Skeletal muscle tissue (tissue), 4 donors: ENCODE measurements around the gene RHBDD2. TPM values are rescaled to one million over a fixed set of nuclear protein-coding genes. Genes with fewer than 3 reads are reported as not detected.
"Not testable (repeated sequence)": the region's sequence is repeated elsewhere in the genome, so short reads cannot be mapped to it uniquely, and the experiment has no call there.

Experiments used
- H3K27ac ChIP-seq: one replicate; pipeline ENCODE4 v1.7.0; 2013; ENCODE audit warnings: mild to moderate bottlenecking, low read depth, low read length, inconsistent platforms
- H3K27me3 ChIP-seq, 3 donors: one replicate each; pipeline ENCODE4 v1.7.0; 2013; ENCODE audit warnings: low read length in 3 of 3; ENCODE audit not compliant: control insufficient read depth in 3 of 3, insufficient read depth in 3 of 3
- H3K36me3 ChIP-seq, 3 donors: one replicate each; pipeline ENCODE4 v1.7.0; 2013; ENCODE audit warnings: low read length in 3 of 3; ENCODE audit not compliant: control insufficient read depth in 3 of 3, insufficient read depth in 3 of 3
- H3K4me1 ChIP-seq, 3 donors: one replicate each; pipeline ENCODE4 v1.7.0; 2013; ENCODE audit warnings: low read length in 3 of 3, mild to moderate bottlenecking in 3 of 3; ENCODE audit not compliant: control insufficient read depth in 3 of 3, insufficient read depth in 3 of 3
- H3K4me3 ChIP-seq, 3 donors: one replicate each; pipeline ENCODE4 v1.7.0; 2013; ENCODE audit warnings: low read length in 3 of 3
- H3K9ac ChIP-seq, 3 donors: one replicate each; pipeline ENCODE4 v1.7.0; 2013; ENCODE audit warnings: low read length in 3 of 3, mild to moderate bottlenecking in 3 of 3, moderate library complexity in 2 of 3, low read depth in 1 of 3
- H3K9me3 ChIP-seq, 3 donors: one replicate each; pipeline ENCODE4 v1.7.0; 2013; ENCODE audit warnings: low read length in 3 of 3; ENCODE audit not compliant: control insufficient read depth in 3 of 3
- total RNA-seq: library from RNA; depleted of rRNA; stranded (reverse); fragments of >200 nt; gene quantifications from one replicate; pipeline ENCODE4 v1.2.3, GENCODE V29; 2014
- donor health status: Osteomylitis.

RHBDD2 gene
- total RNA-seq: 7.8 TPM

DNA sequence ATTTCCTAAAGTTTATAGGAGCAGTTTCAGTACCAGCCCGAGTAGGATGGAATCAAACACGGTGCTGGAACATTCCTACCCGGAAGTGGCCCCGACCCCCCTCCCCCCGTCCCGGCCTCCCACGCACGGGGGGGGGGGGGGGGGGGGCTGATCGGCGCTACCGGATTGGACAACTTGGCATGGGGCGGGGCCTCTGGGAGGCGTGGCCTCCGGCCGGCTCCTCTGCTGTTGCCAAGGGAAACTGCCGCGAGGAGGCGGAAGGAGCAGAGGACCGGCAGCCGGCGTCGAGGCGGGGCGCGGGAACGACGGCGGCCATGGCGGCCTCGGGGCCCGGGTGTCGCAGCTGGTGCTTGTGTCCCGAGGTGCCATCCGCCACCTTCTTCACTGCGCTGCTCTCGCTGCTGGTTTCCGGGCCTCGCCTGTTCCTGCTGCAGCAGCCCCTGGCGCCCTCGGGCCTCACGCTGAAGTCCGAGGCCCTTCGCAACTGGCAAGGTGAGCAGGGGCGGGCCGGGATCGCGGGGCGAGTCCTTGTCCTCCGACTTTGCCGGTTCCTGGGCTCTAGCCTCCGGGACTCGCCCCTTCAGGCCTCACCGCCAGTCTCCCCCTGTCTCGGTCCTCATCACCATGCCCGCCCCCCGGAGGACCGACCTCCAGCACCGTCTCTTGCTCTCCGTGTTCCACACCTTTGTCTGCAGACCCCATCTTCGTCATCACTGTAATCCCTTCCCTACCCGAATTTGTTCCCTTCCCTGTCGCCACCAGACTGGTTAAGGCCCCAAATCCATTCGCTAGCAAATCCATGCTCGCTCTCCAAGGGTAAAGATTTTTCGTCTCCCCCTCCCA lies at the start of gene RHBDD2:
Gene RHBDD2, plus strand, starts transcription at position 266 of the 843 bp plus-strand sequence. Its CDS starts 49 bp downstream, at position 315.
- Histone ChIP-seq H3K4me3 (peak within 1 kb of the TSS; percentile 88 to 92 (median 91)), H3K9ac (peak within 1 kb of the TSS; percentile 71 to 84 (median 83)), H3K4me1 (peaks cover 13 to 19% (median 15%) of the 10 kb centered on the region in 3 donors)

DNA sequence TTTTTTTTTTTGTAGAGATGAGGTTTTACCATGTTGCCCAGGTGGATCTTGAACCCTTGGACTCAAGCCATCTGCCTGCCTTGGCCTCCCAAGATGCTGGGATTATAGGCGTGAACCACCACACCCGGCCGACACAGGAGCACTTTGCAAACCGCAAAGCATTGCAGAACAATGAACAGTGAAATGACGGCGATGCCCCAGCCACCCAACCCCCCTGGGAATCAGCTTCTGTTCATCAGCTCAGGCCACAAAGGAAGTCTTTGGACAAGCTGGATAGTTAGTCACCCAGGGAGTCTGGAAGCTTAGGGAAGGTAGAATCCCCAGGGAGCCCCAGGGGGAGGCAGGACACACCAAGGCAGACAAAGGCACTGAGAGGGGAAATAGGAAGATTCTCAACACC lies 49.2 kb upstream of the RHBDD2 start:
- not testable (repeated sequence) for H3K9me3 ChIP-seq, H3K27me3 ChIP-seq, H3K4me1 ChIP-seq, H3K27ac ChIP-seq, H3K36me3 ChIP-seq, H3K4me3 ChIP-seq, H3K9ac ChIP-seq

More for the DNA sequence above, at the start of gene RHBDD2:
- Histone ChIP-seq H3K9me3 (no peaks in the 10 kb centered on the region), H3K27me3 (no peaks in the 10 kb centered on the region), H3K36me3 (peaks cover 13 to 23% (median 20%) of the 10 kb centered on the region in 3 donors), H3K27ac (peak within 1 kb of the TSS; percentile 36)

DNA sequence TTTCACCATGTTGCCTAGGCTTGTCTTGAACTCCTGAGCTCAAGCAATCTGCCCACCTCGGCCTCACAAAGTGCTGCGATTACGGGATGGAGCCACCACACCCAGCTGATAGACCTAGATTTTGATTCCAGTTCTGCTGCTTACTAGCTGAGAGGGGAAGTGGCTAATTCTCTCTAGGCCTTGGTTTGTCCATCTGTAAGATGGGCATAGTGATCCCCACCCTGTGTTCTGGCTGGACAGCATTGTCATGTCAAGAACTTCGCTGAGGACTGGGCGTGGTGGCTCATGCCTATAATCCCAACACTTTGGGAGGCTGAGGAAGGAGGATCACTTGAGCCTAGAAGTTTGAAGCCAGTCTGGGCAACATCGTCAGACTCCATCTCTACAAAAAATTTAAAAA lies 47.9 kb upstream of the RHBDD2 start:
- Histone ChIP-seq H3K9me3 (no peaks in the 10 kb centered on the region), H3K4me3 (no peak overlapping the region), H3K4me1 (no peaks in the 10 kb centered on the region), H3K27ac (no peak overlapping the region), H3K36me3 (no peaks in the 10 kb centered on the region), H3K27me3 (peaks cover 0 to 9% (median 3%) of the 10 kb centered on the region in 3 donors), H3K9ac (no peak overlapping the region)

DNA sequence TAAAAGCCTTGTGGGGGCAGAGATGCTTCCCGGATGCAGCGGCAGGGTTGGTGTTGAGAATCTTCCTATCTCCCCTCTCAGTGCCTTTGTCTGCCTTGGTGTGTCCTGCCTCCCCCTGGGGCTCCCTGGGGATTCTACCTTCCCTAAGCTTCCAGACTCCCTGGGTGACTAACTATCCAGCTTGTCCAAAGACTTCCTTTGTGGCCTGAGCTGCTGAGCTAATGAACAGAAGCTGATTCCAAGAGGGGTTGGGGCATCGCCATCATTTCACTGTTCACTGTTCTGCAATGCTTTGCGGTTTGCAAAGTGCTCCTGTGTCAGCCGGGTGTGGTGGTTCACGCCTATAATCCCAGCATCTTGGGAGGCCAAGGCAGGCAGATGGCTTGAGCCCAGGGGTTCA lies 45.2 kb upstream of the RHBDD2 start:
- not testable (repeated sequence) for H3K27ac ChIP-seq, H3K9ac ChIP-seq, H3K27me3 ChIP-seq, H3K9me3 ChIP-seq, H3K4me1 ChIP-seq, H3K4me3 ChIP-seq, H3K36me3 ChIP-seq

DNA sequence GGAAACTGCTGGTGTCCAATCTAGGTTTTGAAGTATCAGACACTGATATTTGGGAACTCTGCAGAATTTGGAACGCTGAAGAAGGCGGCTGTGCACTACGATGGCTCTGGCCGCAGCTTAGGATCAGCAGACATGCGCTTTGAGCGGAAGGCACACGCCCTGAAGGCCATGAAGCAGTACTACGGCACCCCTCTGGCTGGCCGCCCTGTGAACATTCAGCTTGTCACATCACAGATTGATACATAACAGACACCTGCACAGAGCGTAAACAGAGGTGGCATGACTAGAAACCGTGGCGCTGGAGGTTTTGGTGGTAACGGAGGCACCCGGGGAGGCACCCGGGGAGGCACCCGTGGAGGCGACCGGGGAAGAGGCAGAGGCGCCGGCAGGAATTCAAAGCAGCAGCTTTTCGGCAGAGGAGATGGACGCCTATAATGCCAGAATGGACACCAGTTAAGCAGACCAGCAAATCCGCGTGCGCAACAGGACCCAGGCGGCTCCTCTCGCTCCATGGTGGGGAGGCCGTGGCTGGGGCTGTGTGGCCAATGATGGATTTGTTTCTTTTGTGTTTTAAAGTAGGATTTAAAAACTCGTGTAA lies 43.0 kb upstream of the RHBDD2 start:
- H3K27ac ChIP-seq: no peak overlapping the region
- H3K27me3 ChIP-seq: peaks cover 0 to 6% (median 3%) of the 10 kb centered on the region in 3 donors
- no peaks in the 10 kb centered on the region for H3K9me3 ChIP-seq
- no peaks in the 10 kb centered on the region for H3K36me3 ChIP-seq
- no peak overlapping the region for H3K4me3 ChIP-seq
- no peak overlapping the region for H3K9ac ChIP-seq
- no peaks in the 10 kb centered on the region for H3K4me1 ChIP-seq

DNA sequence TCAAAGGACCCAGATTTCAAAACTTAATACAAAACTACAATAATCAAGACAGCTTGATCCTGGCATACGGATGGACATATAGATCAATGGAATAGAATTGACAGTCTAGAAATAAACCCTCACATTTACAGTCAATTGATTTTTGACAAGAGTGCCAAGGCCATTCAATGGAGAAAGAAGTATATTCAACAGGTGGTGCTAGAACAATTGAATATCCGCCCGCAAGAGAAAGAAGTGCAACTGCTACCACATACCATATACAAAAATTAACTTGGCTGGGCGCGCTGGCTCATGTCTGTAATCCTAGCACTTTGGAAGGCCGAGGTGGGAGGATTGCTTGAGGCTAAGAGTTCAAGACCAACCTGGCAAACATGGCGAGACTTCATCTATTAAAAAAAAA lies 42.0 kb upstream of the RHBDD2 start:
- H3K27ac ChIP-seq: no peak overlapping the region
- H3K36me3 ChIP-seq: no peaks in the 10 kb centered on the region
- H3K4me1 ChIP-seq: no peaks in the 10 kb centered on the region
- H3K4me3 ChIP-seq: no peak overlapping the region
- peaks cover 0 to 6% (median 0%) of the 10 kb centered on the region in 3 donors for H3K27me3 ChIP-seq
- no peaks in the 10 kb centered on the region for H3K9me3 ChIP-seq
- H3K9ac ChIP-seq: no peak overlapping the region

DNA sequence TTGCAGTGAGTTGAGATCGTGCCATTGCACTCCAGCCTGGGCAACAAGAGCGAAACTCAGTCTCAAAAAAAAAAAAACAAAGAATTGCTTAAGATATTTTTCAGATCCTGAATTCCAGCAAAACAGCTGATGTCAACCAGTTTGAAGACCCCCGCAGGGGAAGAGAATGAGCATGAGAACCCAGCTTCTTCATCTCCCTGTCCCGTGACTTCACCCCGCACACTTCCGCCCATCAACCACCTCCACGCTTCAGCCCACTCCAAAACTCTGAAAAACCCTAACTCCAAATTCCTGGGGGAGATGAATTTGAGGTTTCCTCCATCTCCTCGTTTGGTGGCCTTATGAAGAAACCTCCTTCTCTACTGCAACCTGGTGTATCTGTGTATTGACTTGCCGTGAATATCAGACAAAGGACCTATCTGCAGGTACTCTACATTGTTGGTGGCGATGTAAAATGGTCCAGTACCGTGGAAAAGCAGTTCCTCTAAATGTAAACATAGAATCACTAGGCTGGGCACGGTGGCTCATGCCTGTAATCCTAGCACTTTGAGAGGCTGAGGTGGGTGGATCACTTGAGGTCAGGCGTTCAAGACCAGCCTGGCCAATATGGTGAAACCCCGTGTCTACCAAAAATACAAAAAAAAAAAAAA lies 40.4 kb upstream of the RHBDD2 start:
- not testable (repeated sequence) for H3K27ac ChIP-seq, H3K4me3 ChIP-seq, H3K9ac ChIP-seq, H3K9me3 ChIP-seq, H3K27me3 ChIP-seq, H3K36me3 ChIP-seq, H3K4me1 ChIP-seq

DNA sequence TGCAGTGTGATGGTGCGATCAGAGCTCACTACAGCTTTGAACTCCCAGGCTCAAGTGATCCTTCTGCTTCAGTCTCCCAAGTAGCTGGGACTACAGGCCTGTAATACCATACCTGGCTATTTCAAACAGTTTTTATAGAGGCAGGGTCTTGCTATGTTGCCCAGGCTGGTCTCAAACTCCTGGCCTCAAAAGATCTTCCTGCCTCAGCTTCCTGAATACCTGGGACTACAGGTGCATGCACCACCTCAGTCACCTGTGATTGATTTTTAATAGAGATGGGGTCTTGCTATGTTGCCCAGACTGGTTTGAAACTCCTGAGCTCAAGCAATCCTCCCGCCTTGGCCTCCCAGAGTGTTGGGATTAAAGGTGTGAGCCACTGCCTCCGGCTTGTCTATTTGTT lies 38.8 kb upstream of the RHBDD2 start:
- no peaks in the 10 kb centered on the region for H3K9me3 ChIP-seq

DNA sequence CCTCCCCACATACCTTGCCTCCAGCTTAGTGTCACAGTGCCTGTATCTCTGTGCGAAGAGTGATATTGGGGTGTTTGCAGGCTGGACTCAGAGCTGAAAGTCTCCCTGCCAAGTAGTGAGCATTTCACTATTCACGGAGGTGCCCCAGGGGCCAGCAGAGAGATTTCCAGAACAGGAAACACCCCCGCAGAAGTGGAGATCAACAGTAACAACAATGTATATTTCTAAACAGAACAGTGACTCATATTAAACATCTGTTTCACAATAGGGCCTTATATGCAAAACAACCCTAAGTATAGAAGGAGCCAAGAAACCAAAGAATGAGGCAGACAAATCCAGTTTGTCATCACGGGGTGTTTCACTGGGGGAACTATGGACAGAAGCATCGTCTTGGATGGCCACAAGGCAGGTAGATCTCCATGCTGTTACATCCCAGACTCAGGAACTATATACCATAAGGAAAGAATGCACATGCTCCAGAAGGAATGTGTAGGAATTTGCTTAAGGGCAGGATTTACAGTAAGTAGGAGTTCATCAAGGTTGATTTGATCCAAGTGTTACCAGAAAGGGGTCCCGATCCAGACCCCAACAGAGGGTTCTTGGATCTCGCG lies 35.9 kb upstream of the RHBDD2 start:
- H3K9ac ChIP-seq: no peak overlapping the region
- no peaks in the 10 kb centered on the region for H3K27me3 ChIP-seq
- H3K9me3 ChIP-seq: no peaks in the 10 kb centered on the region
- H3K36me3 ChIP-seq: no peaks in the 10 kb centered on the region
- peak overlapping the region; percentile 60 for H3K27ac ChIP-seq
- H3K4me1 ChIP-seq: peaks cover 0 to 7% (median 0%) of the 10 kb centered on the region in 3 donors
- no peak overlapping the region for H3K4me3 ChIP-seq

More for the DNA sequence above, 38.8 kb upstream of the RHBDD2 start:
- Histone ChIP-seq H3K9ac (no peak overlapping the region), H3K36me3 (no peaks in the 10 kb centered on the region), H3K4me1 (peaks cover 0 to 7% (median 0%) of the 10 kb centered on the region in 3 donors), H3K27ac (no peak overlapping the region), H3K27me3 (no peaks in the 10 kb centered on the region), H3K4me3 (no peak overlapping the region)
